GM18951 (cell line): Measurements from ENCODE around the gene NDST1.

Experiments used
- POLR2A ChIP-seq: IDR thresholded peaks from 4 replicates; pipeline ENCODE4 v1.6.1; 2011; ENCODE audit warnings: mild to moderate bottlenecking; ENCODE audit not compliant: insufficient read length, insufficient read depth; ENCODE audit errors: extremely low read depth
- in situ Hi-C: fragments of 300-500 bp; cut with MboI; formaldehyde crosslinking; loops from one replicate; pipeline ENCODE4 v1.12.0; 2022; ENCODE audit warnings: low sequenced_read_pairs, mixed read lengths, inconsistent platforms; ENCODE audit not compliant: unreplicated experiment

NDST1 gene

GRCh38 chr5:150527808-150528207 lies 19.9 kb downstream of the NDST1 start:
- in situ Hi-C loops, result no loop called here
- TF ChIP-seq POLR2A, result no peak

GRCh38 chr5:150528924-150529546 lies 21.1 kb downstream of the NDST1 start:
- no peak for TF ChIP-seq POLR2A
- in situ Hi-C loops, result no loop called here

GRCh38 chr5:150529555-150529954 lies 21.6 kb downstream of the NDST1 start:
- in situ Hi-C loops, result no loop called here
- no peak for TF ChIP-seq POLR2A

GRCh38 chr5:150530423-150530822 lies 22.5 kb downstream of the NDST1 start:
- no peak for TF ChIP-seq POLR2A
- in situ Hi-C loops, result no loop called here

- in situ Hi-C loops, result no loop called here
These were observed 23.1 kb downstream of the NDST1 start for GRCh38 chr5:150530951-150531588.

GRCh38 chr5:150531686-150532085 lies 23.8 kb downstream of the NDST1 start:
- TF ChIP-seq POLR2A, result no peak
- in situ Hi-C loops, result no loop called here

More at GRCh38 chr5:150530951-150531588, 23.1 kb downstream of the NDST1 start:
- TF ChIP-seq POLR2A, result no peak

GRCh38 chr5:150532151-150532550 lies 24.2 kb downstream of the NDST1 start:
- in situ Hi-C loops, result no loop called here
- TF ChIP-seq POLR2A, result no peak

- no peak for TF ChIP-seq POLR2A
- in situ Hi-C loops, result no loop called here
These were observed 25.1 kb downstream of the NDST1 start for GRCh38 chr5:150532996-150533395.

GRCh38 chr5:150534811-150535210 lies 26.9 kb downstream of the NDST1 start:
- in situ Hi-C loops, result no loop called here

GRCh38 chr5:150535611-150536010 lies 27.7 kb downstream of the NDST1 start:
- in situ Hi-C loops, result no loop called here
- no peak for TF ChIP-seq POLR2A

More at GRCh38 chr5:150534811-150535210, 26.9 kb downstream of the NDST1 start:
- TF ChIP-seq POLR2A, result no peak

GRCh38 chr5:150538007-150538917 lies 30.3 kb downstream of the NDST1 start:
- no peak for TF ChIP-seq POLR2A
- in situ Hi-C loops, result no loop called here

- in situ Hi-C loops, result no loop called here
- no peak for TF ChIP-seq POLR2A
These were observed 31.3 kb downstream of the NDST1 start for GRCh38 chr5:150539206-150539605.

- in situ Hi-C loops, result loop anchor here (10.0 kb wide), 1 partner anchor 85 kb away; no protein-coding TSS in a partner anchor
- no peak for TF ChIP-seq POLR2A
These were observed 32.1 kb downstream of the NDST1 start for GRCh38 chr5:150540042-150540441.

GRCh38 chr5:150540615-150541396 lies 32.9 kb downstream of the NDST1 start:
- in situ Hi-C loops, result loop anchor here (10.0 kb wide), 1 partner anchor 86 kb away; no protein-coding TSS in a partner anchor

More at GRCh38 chr5:150540615-150541396, 32.9 kb downstream of the NDST1 start:
- no peak for TF ChIP-seq POLR2A
